ENCODE results near the gene SLC22A4.

DNA sequence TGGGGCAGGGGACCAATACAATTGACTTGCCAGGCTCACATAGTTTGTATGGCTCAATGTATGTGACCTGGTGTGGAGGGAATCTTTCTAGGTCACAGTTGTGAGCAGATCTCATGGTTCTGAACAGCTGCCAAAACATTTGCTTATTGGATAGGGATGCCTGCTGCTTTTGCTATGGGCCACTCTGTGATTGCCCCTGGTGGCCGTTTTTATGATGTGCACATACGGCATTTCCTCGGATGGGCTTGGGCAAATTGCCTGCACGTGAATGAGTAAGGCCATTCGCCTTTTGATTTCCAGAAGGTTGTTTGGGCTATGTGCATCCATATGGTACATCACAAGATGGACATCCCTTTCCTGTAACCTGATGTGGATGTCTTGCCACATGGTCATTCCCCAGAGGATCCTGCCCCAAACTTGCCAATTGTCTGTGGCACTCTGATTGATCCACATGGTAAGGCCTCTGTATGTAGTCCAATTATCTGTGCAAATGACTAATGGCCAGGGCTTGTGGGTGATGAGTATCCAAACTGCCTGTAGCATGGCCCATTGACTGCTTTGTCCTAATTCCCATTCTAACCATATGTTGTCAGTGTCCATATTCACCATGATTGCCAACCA, 10.7 kb upstream of the SLC22A4 start:
- TF ChIP-seq, protein P1, sequence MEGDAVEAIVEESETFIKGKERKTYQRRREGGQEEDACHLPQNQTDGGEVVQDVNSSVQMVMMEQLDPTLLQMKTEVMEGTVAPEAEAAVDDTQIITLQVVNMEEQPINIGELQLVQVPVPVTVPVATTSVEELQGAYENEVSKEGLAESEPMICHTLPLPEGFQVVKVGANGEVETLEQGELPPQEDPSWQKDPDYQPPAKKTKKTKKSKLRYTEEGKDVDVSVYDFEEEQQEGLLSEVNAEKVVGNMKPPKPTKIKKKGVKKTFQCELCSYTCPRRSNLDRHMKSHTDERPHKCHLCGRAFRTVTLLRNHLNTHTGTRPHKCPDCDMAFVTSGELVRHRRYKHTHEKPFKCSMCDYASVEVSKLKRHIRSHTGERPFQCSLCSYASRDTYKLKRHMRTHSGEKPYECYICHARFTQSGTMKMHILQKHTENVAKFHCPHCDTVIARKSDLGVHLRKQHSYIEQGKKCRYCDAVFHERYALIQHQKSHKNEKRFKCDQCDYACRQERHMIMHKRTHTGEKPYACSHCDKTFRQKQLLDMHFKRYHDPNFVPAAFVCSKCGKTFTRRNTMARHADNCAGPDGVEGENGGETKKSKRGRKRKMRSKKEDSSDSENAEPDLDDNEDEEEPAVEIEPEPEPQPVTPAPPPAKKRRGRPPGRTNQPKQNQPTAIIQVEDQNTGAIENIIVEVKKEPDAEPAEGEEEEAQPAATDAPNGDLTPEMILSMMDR (IDR thresholded peaks at IDR 0.05) = peak; percentile 21; the same call in 2 of the 3 replicates
- TF ChIP-seq PHF8 (IDR thresholded peaks at IDR 0.05; ENCODE audit: borderline replicate concordance, low read depth) (no peak), POLR2A (IDR thresholded peaks at IDR 0.05; ENCODE audit: low read length) (no peak), JUN (IDR thresholded peaks at IDR 0.05) (no peak), SREBF2 (IDR thresholded peaks at IDR 0.05) (no peak), ZFP36 (IDR thresholded peaks at IDR 0.05; ENCODE audit: borderline replicate concordance, partially characterized antibody) (no peak), MAFK (IDR thresholded peaks at IDR 0.05; ENCODE audit: partially characterized antibody) (peak; percentile 48), JUNB (IDR thresholded peaks at IDR 0.05) (no peak), EP300 (IDR thresholded peaks at IDR 0.05) (no peak), HDAC2 (IDR thresholded peaks at IDR 0.05) (no peak), KDM5A (IDR thresholded peaks at IDR 0.05) (no peak), RARB (CRISPR knock-in tag; IDR thresholded peaks at IDR 0.05) (no peak)
- TF ChIP-seq, protein P2, sequence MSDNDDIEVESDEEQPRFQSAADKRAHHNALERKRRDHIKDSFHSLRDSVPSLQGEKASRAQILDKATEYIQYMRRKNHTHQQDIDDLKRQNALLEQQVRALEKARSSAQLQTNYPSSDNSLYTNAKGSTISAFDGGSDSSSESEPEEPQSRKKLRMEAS (IDR thresholded peaks at IDR 0.05) = no peak
- TF ChIP-seq, protein P3, sequence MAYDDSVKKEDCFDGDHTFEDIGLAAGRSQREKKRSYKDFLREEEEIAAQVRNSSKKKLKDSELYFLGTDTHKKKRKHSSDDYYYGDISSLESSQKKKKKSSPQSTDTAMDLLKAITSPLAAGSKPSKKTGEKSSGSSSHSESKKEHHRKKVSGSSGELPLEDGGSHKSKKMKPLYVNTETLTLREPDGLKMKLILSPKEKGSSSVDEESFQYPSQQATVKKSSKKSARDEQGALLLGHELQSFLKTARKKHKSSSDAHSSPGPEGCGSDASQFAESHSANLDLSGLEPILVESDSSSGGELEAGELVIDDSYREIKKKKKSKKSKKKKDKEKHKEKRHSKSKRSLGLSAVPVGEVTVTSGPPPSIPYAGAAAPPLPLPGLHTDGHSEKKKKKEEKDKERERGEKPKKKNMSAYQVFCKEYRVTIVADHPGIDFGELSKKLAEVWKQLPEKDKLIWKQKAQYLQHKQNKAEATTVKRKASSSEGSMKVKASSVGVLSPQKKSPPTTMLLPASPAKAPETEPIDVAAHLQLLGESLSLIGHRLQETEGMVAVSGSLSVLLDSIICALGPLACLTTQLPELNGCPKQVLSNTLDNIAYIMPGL (CRISPR knock-in tag; IDR thresholded peaks at IDR 0.05; ENCODE audit: borderline replicate concordance) = no peak

Data from A549 (cell line).